Measurements from ENCODE around the gene TBCD.

Gene TBCD

DNA sequence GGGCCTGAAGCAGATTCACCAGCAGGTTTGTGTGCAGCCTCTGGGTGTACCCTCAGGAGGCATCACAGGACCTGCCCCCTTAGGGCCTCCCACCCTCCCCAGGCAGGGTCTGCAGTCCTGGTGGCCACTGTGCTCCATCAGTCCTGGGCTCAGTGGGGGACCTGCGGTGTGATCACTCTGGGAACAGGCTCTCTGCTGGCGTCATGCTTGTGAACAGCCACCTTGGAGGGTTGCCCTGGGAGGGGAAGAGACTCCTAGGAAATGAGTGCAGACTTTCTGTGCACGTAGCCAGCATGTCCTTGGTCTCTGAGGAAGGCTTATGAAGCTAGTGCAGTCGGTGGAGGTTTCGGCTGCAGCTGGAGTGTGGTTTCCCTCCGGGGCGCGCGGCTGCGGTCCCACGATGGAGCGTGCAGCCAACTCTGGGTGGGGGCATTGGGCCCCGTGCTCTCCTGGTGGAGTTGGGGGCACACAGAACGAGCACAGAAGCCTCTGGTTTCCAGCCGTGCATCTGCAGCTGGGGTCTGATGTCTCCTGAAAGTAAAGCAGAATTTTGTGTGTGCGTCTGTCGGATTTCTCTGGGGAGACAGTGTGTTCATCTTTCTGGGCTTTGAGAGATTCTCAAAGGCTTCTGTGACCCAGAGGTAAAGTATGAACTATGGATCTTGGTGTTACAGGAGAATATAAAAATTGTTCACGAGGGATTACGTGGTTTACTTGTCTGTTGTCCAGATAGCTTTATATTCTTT lies 156.1 kb downstream of the TBCD start:
- Histone ChIP-seq H3K4me3 (no peak overlapping the region), H3K27ac (no peak overlapping the region)
- DNase-seq (ENCODE audit: low spot score) = no peak
- TF ChIP-seq, protein P1, sequence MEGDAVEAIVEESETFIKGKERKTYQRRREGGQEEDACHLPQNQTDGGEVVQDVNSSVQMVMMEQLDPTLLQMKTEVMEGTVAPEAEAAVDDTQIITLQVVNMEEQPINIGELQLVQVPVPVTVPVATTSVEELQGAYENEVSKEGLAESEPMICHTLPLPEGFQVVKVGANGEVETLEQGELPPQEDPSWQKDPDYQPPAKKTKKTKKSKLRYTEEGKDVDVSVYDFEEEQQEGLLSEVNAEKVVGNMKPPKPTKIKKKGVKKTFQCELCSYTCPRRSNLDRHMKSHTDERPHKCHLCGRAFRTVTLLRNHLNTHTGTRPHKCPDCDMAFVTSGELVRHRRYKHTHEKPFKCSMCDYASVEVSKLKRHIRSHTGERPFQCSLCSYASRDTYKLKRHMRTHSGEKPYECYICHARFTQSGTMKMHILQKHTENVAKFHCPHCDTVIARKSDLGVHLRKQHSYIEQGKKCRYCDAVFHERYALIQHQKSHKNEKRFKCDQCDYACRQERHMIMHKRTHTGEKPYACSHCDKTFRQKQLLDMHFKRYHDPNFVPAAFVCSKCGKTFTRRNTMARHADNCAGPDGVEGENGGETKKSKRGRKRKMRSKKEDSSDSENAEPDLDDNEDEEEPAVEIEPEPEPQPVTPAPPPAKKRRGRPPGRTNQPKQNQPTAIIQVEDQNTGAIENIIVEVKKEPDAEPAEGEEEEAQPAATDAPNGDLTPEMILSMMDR (IDR thresholded peaks at IDR 0.05) = no peak

GRCh38 chr17:82908543-82909160 lies 156.8 kb downstream of the TBCD start:
- no peak overlapping the region for H3K27ac ChIP-seq
- TF ChIP-seq, protein P1 (IDR thresholded peaks at IDR 0.05) = no peak
- DNase-seq (ENCODE audit: low spot score) = no peak
- no peak overlapping the region for H3K4me3 ChIP-seq

GRCh38 chr17:82909322-82909904 lies 157.5 kb downstream of the TBCD start:
- DNase-seq (ENCODE audit: low spot score) = no peak
- Histone ChIP-seq H3K27ac (no peak overlapping the region), H3K4me3 (no peak overlapping the region)
- TF ChIP-seq, protein P1 (IDR thresholded peaks at IDR 0.05) = no peak

DNA sequence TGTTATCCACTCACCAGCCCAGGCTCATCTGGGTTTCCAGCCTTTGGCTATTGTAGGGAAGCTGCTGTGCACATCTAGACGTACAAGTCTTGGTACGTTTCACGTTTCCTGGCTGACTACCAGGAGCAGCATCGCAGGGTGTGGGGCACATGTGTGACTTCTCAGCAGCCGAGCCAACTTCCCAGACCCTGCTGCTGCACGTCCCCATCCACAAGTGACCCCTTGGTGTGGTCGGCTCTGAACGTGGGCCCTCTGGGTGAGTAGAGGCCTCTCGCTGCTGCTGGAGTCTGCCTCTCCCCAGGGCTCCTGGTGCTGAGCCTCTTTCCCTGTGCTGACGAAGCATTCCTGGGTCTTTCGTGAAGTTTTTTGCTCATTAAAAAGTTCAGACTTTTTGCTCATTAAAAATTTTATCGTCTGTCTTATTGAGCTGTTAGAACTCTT lies 158.2 kb downstream of the TBCD start:
- TF ChIP-seq, protein P1 (IDR thresholded peaks at IDR 0.05) = no peak
- Histone ChIP-seq H3K27ac (no peak overlapping the region), H3K4me3 (no peak overlapping the region)
- no peak for DNase-seq (ENCODE audit: low spot score)

DNA sequence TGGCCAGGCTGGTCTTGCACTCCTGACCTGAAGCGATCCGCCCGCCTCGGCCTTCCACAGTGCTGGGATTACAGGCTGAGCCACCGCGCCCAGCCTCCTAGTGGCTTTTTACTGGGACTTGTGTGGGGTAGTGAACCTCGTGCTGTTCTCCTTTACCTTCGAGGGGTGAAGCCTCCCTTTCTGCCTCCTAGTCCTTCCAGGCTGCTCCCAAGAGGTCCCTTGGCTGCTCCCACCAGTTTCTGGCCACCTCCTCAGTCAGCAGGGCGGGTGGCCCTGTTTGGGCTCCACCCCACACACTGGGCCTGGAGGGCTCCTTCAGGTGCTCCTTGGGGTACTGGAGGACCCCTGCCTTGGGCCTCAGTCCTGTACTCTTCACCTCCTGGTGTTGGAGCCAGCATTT lies 158.9 kb downstream of the TBCD start:
- TF ChIP-seq, protein P1 (IDR thresholded peaks at IDR 0.05) = no peak
- Histone ChIP-seq H3K27ac (no peak overlapping the region), H3K4me3 (no peak overlapping the region)
- DNase-seq (ENCODE audit: low spot score) = no peak

- DNase-seq (ENCODE audit: low spot score) = no peak
- TF ChIP-seq, protein P1 (IDR thresholded peaks at IDR 0.05) = no peak
- Histone ChIP-seq H3K4me3 (no peak overlapping the region), H3K27ac (peak overlapping the region in 1 of 2 donors; percentile 22)
Observed at GRCh38 chr17:82911822-82912221, 160.0 kb downstream of the TBCD start.
